OCI-LY1 (cell line): ENCODE data around the gene RPL7A.

Source experiments
- H2AFZ ChIP-seq: fragments of 200-600 bp; sonication (generic), shearing (Covaris generic); 2 replicates; pipeline ENCODE4 v1.6.0; 2014; ENCODE audit warnings: antibody characterized with exemption, mild to moderate bottlenecking, low read length
- H3F3A ChIP-seq: fragments of 200-600 bp; sonication (generic), shearing (Covaris generic); 2 replicates; pipeline ENCODE4 v1.6.0; 2014; ENCODE audit warnings: mild to moderate bottlenecking, antibody characterized with exemption, low read length, moderate library complexity; ENCODE audit not compliant: insufficient read depth
- H3K27ac ChIP-seq: fragments of 200-600 bp; sonication (generic); 2 replicates; pipeline ENCODE4 v1.5.1; 2014; ENCODE audit warnings: low read length, mixed run types, mild to moderate bottlenecking, low read depth; ENCODE audit not compliant: poor library complexity, severe bottlenecking
- H3K27me3 ChIP-seq: fragments of 200-600 bp; sonication (generic); 2 replicates; pipeline ENCODE4 v1.6.0; 2014; ENCODE audit warnings: antibody characterized with exemption, mild to moderate bottlenecking, low read length, moderate library complexity; ENCODE audit not compliant: insufficient read depth
- H3K36me3 ChIP-seq: fragments of 200-600 bp; sonication (generic); 2 replicates; pipeline ENCODE4 v1.6.1; 2014; ENCODE audit warnings: mild to moderate bottlenecking, antibody characterized with exemption, low read length, moderate library complexity, mixed read lengths; ENCODE audit not compliant: insufficient read depth
- H3K4me1 ChIP-seq: fragments of 200-600 bp; sonication (generic); 2 replicates; pipeline ENCODE4 v1.5.1; 2014; ENCODE audit warnings: mild to moderate bottlenecking, low read length, moderate library complexity; ENCODE audit not compliant: insufficient read depth, severe bottlenecking
- H3K4me2 ChIP-seq: fragments of 200-600 bp; sonication (generic), shearing (Covaris generic); 2 replicates; pipeline ENCODE4 v1.6.1; 2014; ENCODE audit warnings: low read length
- H3K4me3 ChIP-seq: fragments of 200-600 bp; sonication (generic); 2 replicates; pipeline ENCODE4 v1.5.1; 2014; ENCODE audit warnings: low read length, low read depth, mild to moderate bottlenecking, mixed read lengths; ENCODE audit not compliant: poor library complexity, severe bottlenecking
- H3K79me2 ChIP-seq: fragments of 200-600 bp; shearing (Covaris generic); 2 replicates; pipeline ENCODE4 v1.6.1; 2016; ENCODE audit warnings: mixed run types, low read length, mixed read lengths; ENCODE audit not compliant: insufficient read depth
- H3K9ac ChIP-seq: fragments of 200-600 bp; sonication (generic), shearing (Covaris generic); 2 replicates; pipeline ENCODE4 v1.6.1; 2014; ENCODE audit warnings: mild to moderate bottlenecking, low read length, mixed read lengths
- H3K9me2 ChIP-seq: fragments of 200-600 bp; sonication (generic), shearing (Covaris generic); 2 replicates; pipeline ENCODE4 v1.6.1; 2014; ENCODE audit warnings: low read depth, mild to moderate bottlenecking, low read length, mixed read lengths
- H3K9me3 ChIP-seq: fragments of 200-600 bp; shearing (Covaris generic); 2 replicates; pipeline ENCODE4 v1.6.1; 2014; ENCODE audit warnings: low read length, mixed read lengths
- H4K20me1 ChIP-seq: fragments of 200-600 bp; sonication (generic), shearing (Covaris generic); 2 replicates; pipeline ENCODE4 v1.6.0; 2016; ENCODE audit warnings: mild to moderate bottlenecking, low read length; ENCODE audit not compliant: insufficient read depth
- CTCF ChIP-seq: fragments of 200-600 bp; sonication (generic), shearing (Covaris generic); IDR thresholded peaks from 2 replicates; pipeline ENCODE4 v1.5.1; 2017; ENCODE audit warnings: mild to moderate bottlenecking, antibody characterized with exemption, low read length, moderate library complexity, mixed read lengths
- EZH2 ChIP-seq: fragments of 200-600 bp; sonication (generic), shearing (Covaris generic); IDR thresholded peaks from 2 replicates; pipeline ENCODE4 v1.8.0; 2017; ENCODE audit warnings: borderline replicate concordance, mixed run types, mild to moderate bottlenecking, antibody characterized with exemption, low read length, moderate library complexity, mixed read lengths

Gene RPL7A

GRCh38 chr9:133397370-133397769 lies 49.4 kb downstream of the RPL7A start:
- Histone ChIP-seq H3K4me3 (no peak overlapping the region), H4K20me1 (no peaks in the 10 kb centered on the region), H3K9me3 (no peaks in the 10 kb centered on the region), H3K4me2 (no peak overlapping the region), H3K9ac (no peak overlapping the region), H3K4me1 (no peaks in the 10 kb centered on the region), H3K36me3 (no peaks in the 10 kb centered on the region; the same call in 1 of the 2 replicates), H3K27ac (no peak overlapping the region), H3K27me3 (peaks cover 5% of the 10 kb centered on the region), H3F3A (no peaks in the 10 kb centered on the region), H3K9me2 (no peaks in the 10 kb centered on the region), H3K79me2 (no peaks in the 10 kb centered on the region), H2AFZ (no peak overlapping the region)
- TF ChIP-seq EZH2: no peak
- TF ChIP-seq CTCF: no peak

GRCh38 chr9:133397895-133398294 lies 49.9 kb downstream of the RPL7A start:
- Histone ChIP-seq H3K36me3 (peaks cover 1% of the 10 kb centered on the region), H3K4me2 (no peak overlapping the region), H3K27ac (no peak overlapping the region), H3K9me2 (no peaks in the 10 kb centered on the region), H4K20me1 (no peaks in the 10 kb centered on the region), H3K27me3 (peaks cover 5% of the 10 kb centered on the region), H3K79me2 (no peaks in the 10 kb centered on the region), H2AFZ (no peak overlapping the region), H3K4me1 (no peaks in the 10 kb centered on the region), H3K4me3 (no peak overlapping the region), H3K9ac (no peak overlapping the region), H3K9me3 (no peaks in the 10 kb centered on the region), H3F3A (no peaks in the 10 kb centered on the region)
- TF ChIP-seq EZH2 (no peak), CTCF (no peak)

GRCh38 chr9:133400292-133400691 lies 52.3 kb downstream of the RPL7A start:
- Histone ChIP-seq H3K9me2 (no peaks in the 10 kb centered on the region), H4K20me1 (no peaks in the 10 kb centered on the region), H3K27ac (no peak overlapping the region), H2AFZ (no peak overlapping the region), H3K4me2 (no peak overlapping the region), H3K4me3 (no peak overlapping the region), H3K9ac (no peak overlapping the region), H3K4me1 (no peaks in the 10 kb centered on the region), H3K36me3 (peaks cover 18% of the 10 kb centered on the region), H3K9me3 (no peaks in the 10 kb centered on the region), H3K79me2 (no peaks in the 10 kb centered on the region), H3F3A (no peaks in the 10 kb centered on the region), H3K27me3 (peaks cover 5% of the 10 kb centered on the region)
- TF ChIP-seq CTCF (no peak), EZH2 (no peak)
